HG03066 (cell line): Measurements from ENCODE around the gene CCNA2.

Source experiments
- ATAC-seq: cut with Tn5 transposase; IDR thresholded peaks from one replicate; pipeline ENCODE4 v1.9.1; 2021; ENCODE audit warnings: low read depth; ENCODE audit not compliant: unreplicated experiment

Gene CCNA2

DNA sequence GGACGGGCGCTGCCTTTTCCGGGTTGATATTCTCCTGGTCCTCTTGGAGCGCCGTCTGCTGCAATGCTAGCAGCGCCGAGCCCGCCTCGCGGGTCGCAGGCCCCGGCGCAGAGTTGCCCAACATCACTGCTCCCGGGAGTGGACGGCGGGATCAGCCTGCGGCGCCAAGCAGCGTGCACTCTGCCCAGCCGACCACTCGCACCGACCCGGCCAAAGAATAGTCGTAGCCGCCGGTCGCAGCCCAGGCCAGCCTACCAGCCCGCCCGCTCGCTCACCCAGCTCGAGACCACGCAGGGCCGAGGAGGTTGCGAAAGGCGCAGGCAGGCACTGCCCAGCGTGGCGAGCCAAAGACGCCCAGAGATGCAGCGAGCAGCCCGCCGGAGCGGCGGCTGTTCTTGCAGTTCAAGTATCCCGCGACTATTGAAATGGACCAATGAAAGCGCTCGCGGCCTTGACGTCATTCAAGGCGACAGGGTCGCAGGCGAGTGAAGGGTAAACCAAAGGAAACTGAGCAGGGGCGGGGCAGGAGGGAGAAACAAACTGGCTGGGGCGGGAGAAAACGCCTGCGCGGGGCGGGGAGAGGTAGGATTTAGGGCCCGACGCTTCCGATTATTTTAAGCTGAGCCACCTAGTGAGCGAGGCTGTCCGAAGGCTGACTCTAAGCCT, at the start of gene CCNA2:
Gene CCNA2, minus strand, starts transcription at position 379 of the 666 bp plus-strand sequence. Its CDS starts 255 bp downstream, at position 124.
- peak; percentile 91 for ATAC-seq

DNA sequence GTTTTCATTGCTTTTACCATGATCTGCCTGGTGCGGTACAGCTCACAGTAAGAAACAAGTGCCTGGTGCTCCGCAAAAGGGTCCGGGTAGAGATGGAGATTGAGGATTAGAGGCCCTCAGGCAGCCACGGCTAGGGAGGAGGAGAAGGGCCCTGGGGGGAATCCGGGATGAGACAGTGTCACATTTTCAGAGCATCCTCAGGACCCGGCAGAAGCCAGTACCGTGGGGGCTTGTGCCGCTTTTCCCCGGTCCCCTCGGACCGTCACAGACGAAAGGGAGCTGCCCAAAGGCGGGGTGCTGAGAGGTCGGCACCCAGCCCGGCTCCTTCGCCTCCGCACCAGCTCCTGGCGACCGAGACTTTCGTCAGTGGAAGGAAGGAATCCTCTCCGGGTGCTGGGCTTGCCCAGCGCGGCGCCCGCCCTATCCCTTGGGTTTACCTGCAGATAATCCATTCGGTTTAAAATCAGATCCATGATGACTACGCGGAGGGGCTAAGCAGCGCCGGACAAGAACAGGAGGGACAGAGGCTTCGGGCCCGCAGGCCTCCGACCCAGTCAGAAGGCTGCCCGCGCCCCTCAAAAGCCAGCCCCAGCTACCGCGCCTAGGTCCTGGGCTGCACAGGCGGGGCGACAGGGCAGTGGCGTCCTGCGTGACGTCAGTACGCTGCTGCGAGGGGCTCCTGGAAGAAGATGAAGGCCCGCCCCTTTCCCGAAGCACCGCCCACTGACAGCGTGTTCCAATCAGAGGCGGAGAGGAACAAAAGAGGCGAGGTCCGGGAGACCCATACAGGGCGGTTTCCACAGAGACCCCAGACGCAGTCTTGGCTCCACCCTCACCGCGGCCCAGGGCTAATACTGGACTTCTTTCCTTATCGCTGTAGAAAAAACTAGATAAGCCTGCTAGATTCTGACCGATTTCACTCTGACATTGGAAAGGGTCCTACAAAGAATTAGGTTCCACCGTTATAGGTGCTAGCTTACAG, 46.4 kb upstream of the CCNA2 start, which contains the start of gene BBS7:
Gene BBS7, minus strand, starts transcription at position 634 of the 982 bp plus-strand sequence. Its CDS starts 161 bp downstream, at position 473.
- peak; percentile 98 for ATAC-seq

DNA sequence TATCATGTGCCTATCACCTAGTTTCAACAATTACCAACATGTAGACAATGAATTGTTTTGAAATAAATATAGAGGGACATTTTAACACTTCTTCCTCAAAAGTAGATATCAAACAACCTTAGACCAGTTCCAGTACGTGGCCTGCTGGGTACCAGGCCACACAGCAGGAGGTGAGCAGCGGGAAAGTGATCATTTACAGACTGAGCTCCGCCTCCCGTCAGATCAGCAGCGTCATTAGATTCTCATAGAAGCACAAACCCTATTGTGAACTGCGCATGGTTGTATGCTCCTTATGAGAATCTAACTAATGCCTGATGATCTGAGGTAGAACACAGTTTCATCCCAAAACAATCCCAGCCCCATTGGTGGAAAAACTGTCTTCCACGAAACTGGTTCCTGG, 40.1 kb upstream of the CCNA2 start:
- ATAC-seq, result no peak

DNA sequence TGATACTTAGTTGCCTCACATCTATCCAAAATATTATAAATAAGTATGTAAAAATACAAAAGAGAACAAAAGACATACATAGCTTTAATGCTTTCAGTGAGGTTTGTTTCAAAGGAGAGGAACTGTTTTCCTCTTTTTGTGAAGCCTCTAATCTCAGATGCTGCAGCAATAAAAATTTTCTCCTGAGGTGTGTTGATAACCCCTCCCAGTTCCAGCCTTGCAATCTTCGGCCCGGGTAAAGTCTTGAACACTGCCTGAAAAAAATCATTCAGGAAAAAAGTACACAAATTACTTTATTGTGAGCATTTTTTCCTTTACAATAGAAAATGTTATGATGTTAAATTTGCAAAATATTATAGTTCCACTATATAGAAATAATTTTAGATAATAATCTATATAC, 37.7 kb upstream of the CCNA2 start:
- no peak for ATAC-seq

DNA sequence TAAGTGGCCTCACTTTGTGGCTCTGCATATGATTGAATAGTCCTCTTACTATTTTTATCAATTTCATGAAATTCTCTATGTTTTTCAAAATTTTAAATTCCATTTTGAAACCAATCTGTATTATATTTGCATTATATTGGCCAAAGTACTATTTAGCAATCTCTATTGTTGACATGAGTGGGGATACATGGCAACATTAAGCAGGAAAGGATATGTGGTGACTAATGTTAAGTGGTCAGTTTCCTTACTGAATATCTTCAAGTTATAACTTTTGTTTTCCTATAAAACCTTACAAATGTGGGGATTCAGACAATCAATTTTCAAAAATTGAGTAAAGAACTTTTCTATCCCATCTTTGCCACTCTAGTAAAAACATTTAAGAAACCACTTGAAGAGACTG, 36.4 kb upstream of the CCNA2 start:
- ATAC-seq, result no peak

DNA sequence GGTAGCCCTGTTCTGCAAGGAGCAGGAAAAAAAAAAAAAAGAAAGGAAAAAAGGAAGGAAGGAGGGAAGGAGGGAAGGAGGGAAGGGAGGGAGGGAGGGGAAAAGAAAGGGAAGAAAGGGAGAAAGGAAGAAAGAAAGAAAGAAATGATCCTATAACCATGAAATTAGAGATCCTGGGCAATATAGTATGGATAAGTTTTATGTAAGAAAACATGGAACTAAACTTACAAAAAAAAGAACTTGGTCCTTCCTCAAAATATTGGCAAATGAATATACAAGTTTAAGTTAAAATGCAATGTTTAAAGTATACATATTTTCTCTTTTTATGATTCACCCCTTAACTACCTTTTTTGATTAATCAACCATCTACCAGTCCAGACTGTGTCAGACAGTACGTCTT, 27.7 kb upstream of the CCNA2 start:
- no peak for ATAC-seq

DNA sequence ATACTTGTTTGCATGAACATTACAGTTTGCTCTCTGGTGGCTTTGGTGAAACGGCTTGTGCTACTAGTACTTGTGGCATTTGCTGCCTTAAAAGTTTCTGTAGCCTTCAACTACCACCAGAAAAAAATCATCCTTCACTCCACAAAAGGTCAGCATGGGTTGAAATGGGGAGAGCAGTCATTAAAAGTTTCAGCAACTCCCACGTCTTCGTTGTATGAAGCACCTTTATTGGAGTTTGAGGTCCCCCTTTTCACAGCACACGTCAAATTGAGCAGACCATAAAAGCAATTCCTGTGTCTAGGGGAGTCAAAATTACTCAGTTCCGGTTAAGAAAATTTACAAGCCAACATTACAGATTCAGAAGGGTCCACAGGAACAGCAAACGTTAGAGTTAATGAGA, 23.0 kb upstream of the CCNA2 start:
- no peak for ATAC-seq

DNA sequence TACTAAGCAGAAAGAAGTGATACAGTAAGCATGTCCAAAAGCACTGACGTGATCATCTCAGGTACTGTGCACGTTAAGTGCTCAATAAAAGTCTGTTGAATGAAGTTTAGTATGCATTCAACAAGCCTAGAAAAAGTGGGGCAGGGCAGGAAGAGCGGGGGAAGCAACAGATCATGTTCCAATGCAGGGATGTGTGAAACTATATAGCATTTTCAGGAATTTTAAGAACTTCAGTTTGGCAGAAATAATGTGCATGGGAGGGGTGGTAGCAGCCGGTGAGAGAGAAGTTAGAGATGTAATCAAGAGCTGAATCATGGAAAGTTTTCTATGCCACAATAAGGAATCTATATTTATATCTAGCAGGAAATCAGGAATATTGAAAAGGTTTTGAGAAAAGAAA, 19.2 kb upstream of the CCNA2 start:
- ATAC-seq, result no peak

DNA sequence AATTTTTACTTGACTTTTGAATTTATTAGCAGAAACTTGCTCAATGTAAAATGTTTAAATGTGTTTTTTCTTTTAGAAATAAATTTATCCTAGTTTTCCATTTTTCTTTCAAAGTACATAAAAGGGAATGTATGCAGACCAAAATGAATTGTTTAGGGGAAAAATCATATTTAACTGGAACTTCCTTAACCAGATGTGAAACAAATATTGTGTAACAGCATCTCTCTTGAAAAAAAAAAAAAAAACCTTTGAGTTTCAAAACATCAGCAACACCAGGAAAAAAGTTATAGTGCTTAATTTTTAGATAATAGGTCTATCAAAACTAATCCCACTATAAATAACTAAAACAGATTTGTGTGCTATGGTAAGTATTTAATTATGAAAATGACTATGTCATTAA, 14.5 kb upstream of the CCNA2 start:
- no peak for ATAC-seq

DNA sequence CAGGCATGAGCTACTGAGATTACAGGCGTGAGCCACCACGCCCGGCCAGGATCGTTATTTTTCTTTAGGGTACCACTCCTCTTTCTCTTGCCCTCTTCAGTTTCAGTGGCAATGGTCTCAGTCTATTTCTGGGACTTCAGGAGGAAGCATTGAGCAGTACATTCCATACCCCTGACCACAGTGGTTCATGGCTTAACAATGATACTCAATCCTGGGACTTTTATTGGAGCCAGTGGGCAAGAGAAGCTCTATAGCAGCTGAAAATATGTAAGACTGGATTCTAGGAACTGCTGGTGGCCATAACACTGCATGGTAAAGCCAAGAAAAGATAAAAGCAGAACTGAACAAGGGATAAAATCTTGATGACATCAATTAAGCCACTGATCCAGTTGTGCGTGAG, 5.8 kb upstream of the CCNA2 start:
- ATAC-seq, result no peak

DNA sequence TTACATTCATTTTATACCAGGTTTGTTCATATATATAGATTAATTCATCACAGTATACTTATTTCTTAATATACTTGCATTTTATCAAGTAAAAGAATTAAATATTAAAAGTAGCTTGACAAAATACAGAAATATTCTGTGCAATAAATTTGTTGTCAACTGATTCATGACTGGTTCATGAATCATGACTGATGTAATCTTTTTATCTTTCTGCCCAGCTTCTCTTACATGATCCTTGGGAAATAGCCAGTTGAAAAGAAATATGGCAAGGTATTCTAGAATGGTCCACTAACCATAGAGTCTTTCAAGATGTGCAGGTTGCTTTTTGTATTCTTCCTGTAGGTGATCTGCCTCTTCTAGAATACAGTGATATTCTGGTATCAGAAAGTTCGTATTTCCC, 4.2 kb upstream of the CCNA2 start:
- ATAC-seq, result no peak

DNA sequence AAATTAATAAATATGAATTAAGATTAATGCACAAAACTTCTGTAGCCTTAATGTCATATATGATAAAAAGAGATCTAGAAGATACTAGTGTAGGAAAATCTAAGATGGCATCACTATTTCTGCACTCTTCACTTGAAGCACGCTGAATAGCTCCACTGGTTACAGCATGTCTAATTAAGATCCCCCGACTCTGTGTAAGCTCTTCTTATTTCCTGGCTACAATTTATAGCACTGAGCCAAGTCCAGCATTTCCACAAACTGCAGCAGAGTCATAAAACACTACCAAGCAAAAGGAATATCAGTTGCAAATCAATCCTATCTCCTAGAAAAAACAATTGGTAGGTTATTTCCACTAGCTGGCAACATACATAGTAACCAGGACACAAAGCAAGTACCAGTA, 1.3 kb upstream of the CCNA2 start:
- ATAC-seq, result no peak

DNA sequence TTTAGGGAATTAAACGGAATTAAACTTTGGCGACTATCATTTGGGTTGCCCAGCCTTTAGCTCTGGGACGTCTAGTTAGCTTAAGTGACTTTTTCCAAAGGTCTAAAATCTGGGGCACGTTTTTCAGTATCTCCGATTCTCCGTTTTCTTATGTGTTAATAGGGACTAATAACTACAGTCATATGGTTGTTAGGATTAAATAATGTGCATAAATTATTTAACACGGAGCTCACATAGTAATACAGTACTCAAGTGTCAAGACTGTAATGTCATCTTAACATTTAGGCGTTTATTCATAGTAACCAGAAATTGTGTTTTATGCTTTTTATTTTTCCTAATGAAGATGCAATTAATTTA, 466 bp upstream of the CCNA2 start:
- no peak for ATAC-seq

DNA sequence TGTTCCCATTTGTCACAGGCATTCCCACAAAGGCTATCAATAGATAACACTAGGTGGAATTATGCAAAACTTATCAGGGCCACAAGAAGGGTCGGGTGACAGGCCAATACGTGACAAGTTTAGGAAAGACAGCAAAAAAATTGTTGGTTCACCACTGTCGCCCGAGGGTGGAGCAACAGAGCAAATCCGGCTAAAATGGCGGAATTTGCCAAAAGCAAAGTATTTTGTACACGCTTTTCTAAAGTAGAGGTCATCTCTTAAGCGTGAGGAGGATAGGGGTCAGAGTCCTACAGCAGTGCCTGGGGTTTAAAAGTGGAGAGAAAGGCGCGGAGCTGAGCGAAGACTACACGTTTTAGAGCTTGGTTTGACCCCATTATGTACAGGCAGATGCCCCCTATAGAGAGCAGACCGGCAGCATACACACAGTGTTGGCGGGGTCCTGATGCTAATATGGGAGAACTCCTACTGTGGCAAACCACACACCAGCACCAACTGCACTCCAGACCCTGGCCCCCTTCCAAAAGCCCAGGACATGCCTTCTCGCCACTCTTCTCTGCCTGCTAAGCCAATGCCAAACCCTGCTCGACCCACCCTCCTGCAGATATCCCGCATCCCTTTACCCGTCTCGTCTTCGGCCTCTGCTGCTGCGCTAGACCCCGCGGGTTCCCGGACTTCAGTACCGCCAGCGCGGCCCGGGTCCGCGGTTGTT, 733 bp downstream of the CCNA2 start:
- ATAC-seq, result peak; percentile 43

DNA sequence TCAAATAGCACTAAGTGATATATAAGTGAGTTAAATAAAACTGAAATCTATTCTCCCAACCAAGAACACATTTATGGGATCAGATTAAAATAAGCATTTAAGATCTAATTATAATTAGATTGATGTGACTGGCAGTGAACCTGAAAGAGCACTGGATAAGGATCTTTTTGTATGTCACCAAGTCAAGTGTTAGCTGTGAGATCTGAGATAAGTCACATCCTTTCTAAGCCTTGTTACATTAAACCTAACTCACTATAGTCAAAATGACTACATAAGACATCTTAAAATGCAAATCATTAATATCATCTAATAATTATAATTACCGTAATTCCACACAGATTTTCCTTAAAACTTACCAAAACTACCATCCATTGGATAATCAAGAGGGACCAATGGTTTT, 1.6 kb downstream of the CCNA2 start:
- no peak for ATAC-seq

DNA sequence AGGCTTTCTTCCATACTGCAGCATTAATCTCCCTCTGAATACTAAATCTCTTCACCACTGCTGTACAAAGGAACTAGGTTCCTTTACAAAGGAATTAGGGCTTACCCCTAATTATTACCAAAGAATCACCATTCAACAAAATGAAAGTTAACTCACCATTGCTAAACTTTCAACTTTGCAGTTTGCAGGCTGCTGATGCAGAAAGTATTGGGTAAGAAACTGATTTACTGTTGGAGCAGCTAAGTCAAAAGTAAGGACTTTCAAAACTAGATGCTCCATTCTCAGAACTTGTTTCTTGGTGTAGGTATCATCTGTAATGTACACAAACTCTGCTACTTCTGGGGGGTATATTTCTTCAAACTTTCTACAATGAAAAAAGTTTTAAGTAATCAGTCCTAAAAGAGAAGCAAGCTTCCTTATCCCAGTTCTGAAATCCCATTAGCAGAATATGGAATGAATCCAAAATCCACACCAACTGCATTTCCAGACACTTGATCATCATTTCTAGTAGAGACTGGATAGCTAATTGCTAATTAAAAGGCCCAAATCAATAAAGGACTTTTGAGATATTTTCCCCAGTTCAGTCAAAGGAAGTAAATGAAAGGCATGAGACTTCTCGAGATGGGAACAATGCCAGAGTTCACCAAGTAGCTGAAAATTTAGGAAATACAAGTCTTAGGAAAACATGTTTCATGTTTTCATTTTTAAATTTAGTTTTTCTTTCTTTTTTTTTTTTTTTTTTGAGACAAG, 4.3 kb downstream of the CCNA2 start:
- no peak for ATAC-seq

DNA sequence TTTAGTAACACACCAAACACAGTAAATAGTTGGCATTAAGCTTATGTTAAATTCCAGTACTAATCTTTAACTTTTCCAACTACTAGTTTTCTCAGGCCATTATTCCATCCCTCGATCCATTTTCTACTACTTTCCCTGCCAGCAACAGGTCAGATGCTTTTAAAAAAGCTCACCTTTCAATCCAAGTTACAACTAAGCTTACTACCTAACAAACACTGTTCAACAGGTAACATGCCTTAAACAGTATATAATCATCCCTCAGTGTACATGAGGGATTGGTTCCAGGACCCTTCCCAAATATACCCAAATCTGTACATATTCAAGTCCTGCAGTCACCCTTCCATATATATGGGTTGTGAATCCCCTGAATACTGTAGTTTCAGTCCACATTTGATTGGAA, 5.5 kb downstream of the CCNA2 start:
- ATAC-seq, result no peak

DNA sequence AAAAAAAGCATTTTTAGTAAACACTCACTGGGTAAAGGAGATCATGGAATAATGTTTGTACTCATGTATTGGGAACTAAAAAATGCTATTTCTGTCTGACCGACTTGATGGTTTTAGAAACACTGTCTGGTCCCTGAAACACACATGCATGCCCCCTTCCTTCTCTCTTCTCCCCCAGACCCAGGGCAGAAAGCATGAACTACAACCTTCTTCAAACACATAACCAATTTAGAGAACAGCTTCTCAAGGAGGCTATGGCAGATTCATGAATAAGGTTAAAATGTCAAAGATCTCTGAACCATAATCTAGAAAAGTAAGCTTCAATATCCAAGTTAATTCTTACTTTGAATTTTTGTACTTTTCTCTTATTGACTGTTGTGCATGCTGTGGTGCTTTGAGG, 6.0 kb downstream of the CCNA2 start:
- ATAC-seq, result no peak

DNA sequence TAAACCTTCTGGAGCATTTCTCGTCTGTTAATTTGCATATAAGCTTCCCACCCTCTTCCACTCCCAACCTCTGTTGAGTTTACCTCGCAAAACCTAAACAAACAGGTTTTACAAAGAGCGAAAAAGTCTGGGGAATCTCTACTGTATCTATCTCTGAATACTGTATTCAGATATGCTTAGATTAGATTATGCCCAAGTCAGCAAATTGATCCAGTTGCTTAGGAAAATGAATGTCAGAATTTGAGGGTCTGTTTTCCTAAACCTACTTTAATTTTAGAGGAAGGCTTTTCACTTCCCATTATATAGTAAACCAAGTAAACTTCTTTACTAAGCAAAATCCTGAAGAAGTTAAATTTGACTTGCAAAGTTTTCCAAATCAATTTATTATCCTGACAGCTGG, 6.7 kb downstream of the CCNA2 start:
- ATAC-seq, result no peak

DNA sequence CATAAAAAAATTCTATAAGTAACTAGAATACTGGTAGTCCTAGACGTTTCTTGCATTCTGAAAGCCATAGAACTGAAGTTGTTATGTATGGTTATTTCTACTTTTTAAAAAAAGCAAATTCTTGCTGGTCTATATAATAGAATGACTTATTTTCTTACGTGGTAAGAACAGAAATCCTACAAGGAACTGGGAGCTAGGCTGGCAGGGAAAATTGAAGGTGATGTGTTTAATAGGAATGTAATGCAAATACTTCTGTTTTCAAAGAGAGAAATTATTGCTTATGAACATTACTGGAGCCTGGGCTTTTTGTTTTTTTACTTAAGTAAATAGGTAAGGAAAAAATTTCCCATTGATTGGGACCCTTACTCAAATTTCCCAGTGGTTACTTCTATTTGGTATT, 8.9 kb downstream of the CCNA2 start:
- ATAC-seq, result no peak

DNA sequence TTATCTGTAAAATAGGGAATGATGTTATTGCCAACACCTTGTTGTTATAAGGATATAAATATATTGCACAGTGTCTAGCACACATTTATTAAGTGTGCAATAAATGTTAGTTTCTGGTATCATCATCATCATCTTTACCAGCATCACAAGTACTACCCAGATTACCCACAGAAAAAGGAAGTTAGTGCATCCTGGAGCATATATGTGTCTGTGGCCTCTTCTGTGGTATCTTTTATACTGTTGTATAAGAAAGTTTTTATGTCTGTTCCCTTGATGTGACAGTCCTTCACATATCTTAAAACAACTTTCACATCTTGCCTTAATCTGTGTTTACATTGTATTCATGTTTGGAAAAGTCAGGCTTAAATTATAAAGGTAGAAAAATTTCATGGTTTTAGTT, 12.6 kb downstream of the CCNA2 start:
- no peak for ATAC-seq
